ENCODE data around the gene CFDP1. TPM values are rescaled to one million over a fixed set of nuclear protein-coding genes. Genes with fewer than 3 reads are reported as not detected.
A peak's percentile ranks its signal among the peaks of the same experiment; 100 is the strongest.

CFDP1 gene
- polyA plus RNA-seq, 1 donor from 2014 or later = 31.5 TPM

- H3K4me3 Mint-ChIP-seq = peak overlapping the region in 3 of 4 donors; percentile 21 to 68 (median 54)
- H3K4me1 Mint-ChIP-seq = peaks cover 13 to 18% (median 17%) of the 10 kb centered on the region in 3 donors
- H3K36me3 Mint-ChIP-seq = peaks cover 12% of the 10 kb centered on the region
- H3K27ac Mint-ChIP-seq = no peak overlapping the region
- H3K9me3 Mint-ChIP-seq = no peaks in the 10 kb centered on the region
- peaks cover 30% of the 10 kb centered on the region for H3K27me3 Mint-ChIP-seq
Measured at GRCh38 chr16:75319513-75320411, 113.5 kb downstream of the CFDP1 start.

- H3K36me3 Mint-ChIP-seq = peaks cover 11% of the 10 kb centered on the region
- H3K4me3 Mint-ChIP-seq = no peak overlapping the region
- H3K4me1 Mint-ChIP-seq = peaks cover 13 to 18% (median 17%) of the 10 kb centered on the region in 3 donors
- peaks cover 23% of the 10 kb centered on the region for H3K27me3 Mint-ChIP-seq
- H3K9me3 Mint-ChIP-seq = no peaks in the 10 kb centered on the region
- no peak overlapping the region for H3K27ac Mint-ChIP-seq
Measured at GRCh38 chr16:75318737-75319136, 114.6 kb downstream of the CFDP1 start.

- Mint-ChIP-seq H3K36me3 (peaks cover 12% of the 10 kb centered on the region), H3K9me3 (no peaks in the 10 kb centered on the region), H3K27me3 (peaks cover 22% of the 10 kb centered on the region), H3K4me1 (peaks cover 13 to 18% (median 17%) of the 10 kb centered on the region in 3 donors), H3K27ac (no peak overlapping the region), H3K4me3 (no peak overlapping the region)
Measured at GRCh38 chr16:75317532-75317931, 115.8 kb downstream of the CFDP1 start.

GRCh38 chr16:75317101-75317522, 116.2 kb downstream of the CFDP1 start:
- Mint-ChIP-seq H3K27ac (no peak overlapping the region), H3K27me3 (peaks cover 22% of the 10 kb centered on the region), H3K4me3 (no peak overlapping the region), H3K9me3 (no peaks in the 10 kb centered on the region), H3K36me3 (peaks cover 12% of the 10 kb centered on the region), H3K4me1 (peaks cover 13 to 18% (median 17%) of the 10 kb centered on the region in 3 donors)

GRCh38 chr16:75315539-75316306, 117.6 kb downstream of the CFDP1 start:
- H3K9me3 Mint-ChIP-seq = no peaks in the 10 kb centered on the region
- H3K4me1 Mint-ChIP-seq = peaks cover 13 to 17% (median 15%) of the 10 kb centered on the region in 3 donors
- H3K4me3 Mint-ChIP-seq = no peak overlapping the region
- peaks cover 16% of the 10 kb centered on the region for H3K27me3 Mint-ChIP-seq
- peaks cover 13% of the 10 kb centered on the region for H3K36me3 Mint-ChIP-seq
- no peak overlapping the region for H3K27ac Mint-ChIP-seq

- no peak overlapping the region for H3K27ac Mint-ChIP-seq
- H3K4me1 Mint-ChIP-seq = peaks cover 0 to 2% (median 0%) of the 10 kb centered on the region in 3 donors
- peaks cover 12% of the 10 kb centered on the region for H3K27me3 Mint-ChIP-seq
- H3K9me3 Mint-ChIP-seq = no peaks in the 10 kb centered on the region
- peaks cover 17% of the 10 kb centered on the region for H3K36me3 Mint-ChIP-seq
- H3K4me3 Mint-ChIP-seq = no peak overlapping the region
Measured at GRCh38 chr16:75312875-75313274, 120.4 kb downstream of the CFDP1 start.

GRCh38 chr16:75311383-75311938, 121.8 kb downstream of the CFDP1 start:
- peaks cover 0 to 4% (median 0%) of the 10 kb centered on the region in 3 donors for H3K4me1 Mint-ChIP-seq
- no peak overlapping the region for H3K27ac Mint-ChIP-seq
- peaks cover 17% of the 10 kb centered on the region for H3K36me3 Mint-ChIP-seq
- H3K9me3 Mint-ChIP-seq = no peaks in the 10 kb centered on the region
- H3K4me3 Mint-ChIP-seq = no peak overlapping the region
- H3K27me3 Mint-ChIP-seq = peaks cover 12% of the 10 kb centered on the region

- no peak overlapping the region for H3K27ac Mint-ChIP-seq
- H3K9me3 Mint-ChIP-seq = no peaks in the 10 kb centered on the region
- H3K36me3 Mint-ChIP-seq = peaks cover 11% of the 10 kb centered on the region
- H3K4me3 Mint-ChIP-seq = no peak overlapping the region
- H3K27me3 Mint-ChIP-seq = peaks cover 12% of the 10 kb centered on the region
- H3K4me1 Mint-ChIP-seq = peaks cover 0 to 4% (median 0%) of the 10 kb centered on the region in 3 donors
Measured at GRCh38 chr16:75310541-75310940, 122.8 kb downstream of the CFDP1 start.

GRCh38 chr16:75309899-75310430, 123.3 kb downstream of the CFDP1 start:
- Mint-ChIP-seq H3K27ac (no peak overlapping the region), H3K4me1 (peaks cover 0 to 4% (median 0%) of the 10 kb centered on the region in 3 donors), H3K36me3 (peaks cover 12% of the 10 kb centered on the region), H3K4me3 (no peak overlapping the region), H3K9me3 (no peaks in the 10 kb centered on the region), H3K27me3 (peaks cover 12% of the 10 kb centered on the region)

- Mint-ChIP-seq H3K4me3 (no peak overlapping the region), H3K27ac (no peak overlapping the region), H3K27me3 (peaks cover 12% of the 10 kb centered on the region), H3K9me3 (no peaks in the 10 kb centered on the region), H3K4me1 (peaks cover 0 to 4% (median 0%) of the 10 kb centered on the region in 3 donors), H3K36me3 (peaks cover 15% of the 10 kb centered on the region)
Measured at GRCh38 chr16:75309156-75309555, 124.1 kb downstream of the CFDP1 start.

- H3K27me3 Mint-ChIP-seq = peaks cover 12% of the 10 kb centered on the region
- H3K27ac Mint-ChIP-seq = no peak overlapping the region
- no peaks in the 10 kb centered on the region for H3K9me3 Mint-ChIP-seq
- H3K4me1 Mint-ChIP-seq = peaks cover 0 to 4% (median 0%) of the 10 kb centered on the region in 3 donors
- no peak overlapping the region for H3K4me3 Mint-ChIP-seq
- peaks cover 21% of the 10 kb centered on the region for H3K36me3 Mint-ChIP-seq
Measured at GRCh38 chr16:75308011-75308410, 125.3 kb downstream of the CFDP1 start.

- H3K4me1 Mint-ChIP-seq = peaks cover 0 to 4% (median 0%) of the 10 kb centered on the region in 3 donors
- H3K27ac Mint-ChIP-seq = no peak overlapping the region
- peaks cover 12% of the 10 kb centered on the region for H3K27me3 Mint-ChIP-seq
- H3K36me3 Mint-ChIP-seq = peaks cover 20% of the 10 kb centered on the region
- H3K4me3 Mint-ChIP-seq = no peak overlapping the region
- no peaks in the 10 kb centered on the region for H3K9me3 Mint-ChIP-seq
Measured at GRCh38 chr16:75307506-75307905, 125.8 kb downstream of the CFDP1 start.

- Mint-ChIP-seq H3K4me1 (peaks cover 0 to 4% (median 0%) of the 10 kb centered on the region in 3 donors), H3K9me3 (no peaks in the 10 kb centered on the region), H3K4me3 (no peak overlapping the region), H3K27me3 (peaks cover 12% of the 10 kb centered on the region), H3K27ac (no peak overlapping the region), H3K36me3 (peaks cover 29% of the 10 kb centered on the region)
Measured at GRCh38 chr16:75306099-75306762, 127.1 kb downstream of the CFDP1 start.

- Mint-ChIP-seq H3K9me3 (no peaks in the 10 kb centered on the region), H3K4me1 (peaks cover 0 to 4% (median 0%) of the 10 kb centered on the region in 3 donors), H3K27me3 (peaks cover 10% of the 10 kb centered on the region), H3K27ac (no peak overlapping the region), H3K36me3 (peaks cover 32% of the 10 kb centered on the region), H3K4me3 (no peak overlapping the region)
Measured at GRCh38 chr16:75305364-75306098, 127.8 kb downstream of the CFDP1 start.
